Measurements from ENCODE around the gene OR13A1. TPM values are rescaled to one million over a fixed set of nuclear protein-coding genes. Genes with fewer than 3 reads are reported as not detected.

Gene OR13A1
- total and polyA plus RNA-seq, 4 donors: 0.15 to 0.31 (median 0.28) TPM; not detected in 1

- Histone ChIP-seq H3K4me3 (no peak overlapping the region), H3K9ac (ENCODE audit: insufficient read depth in 1 of 2, low read length in 2 of 2) (no peak overlapping the region), H3K27me3 (ENCODE audit: control insufficient read depth in 3 of 3, insufficient read depth in 3 of 3, low read length in 2 of 3) (no peaks in the 10 kb centered on the region), H3K9me3 (ENCODE audit: control insufficient read depth in 4 of 4, insufficient read depth in 3 of 4, low read length in 3 of 4) (no peaks in the 10 kb centered on the region), H3K27ac (ENCODE audit: low read depth in 1 of 2, low read length in 1 of 2) (no peak overlapping the region), H3K36me3 (ENCODE audit: control insufficient read depth in 4 of 4, insufficient read depth in 4 of 4, low read length in 4 of 4) (no peaks in the 10 kb centered on the region), H3K4me1 (ENCODE audit: control insufficient read depth in 5 of 5, insufficient read depth in 5 of 5, low read length in 5 of 5) (no peaks in the 10 kb centered on the region)
- no peak for ATAC-seq (ENCODE audit: insufficient read depth, low FRiP score)
- DNase-seq: no peak
- WGBS, 2 donors: 71 to 80% methylated on average over 2 of the region's 2 CpGs
- no peak for TF ChIP-seq CTCF (IDR thresholded peaks at IDR 0.05; ENCODE audit: control extremely low read depth, extremely low read depth)
These were observed 57.8 kb downstream of the OR13A1 start for GRCh38 chr10:45257600-45257999.

- H3K4me3 ChIP-seq: no peak overlapping the region
- H3K27me3 ChIP-seq (ENCODE audit: control insufficient read depth in 3 of 3, insufficient read depth in 3 of 3, low read length in 2 of 3): no peaks in the 10 kb centered on the region
- no peaks in the 10 kb centered on the region for H3K4me1 ChIP-seq (ENCODE audit: control insufficient read depth in 5 of 5, insufficient read depth in 5 of 5, low read length in 5 of 5)
- H3K9me3 ChIP-seq (ENCODE audit: control insufficient read depth in 4 of 4, insufficient read depth in 3 of 4, low read length in 3 of 4): no peaks in the 10 kb centered on the region
- TF ChIP-seq CTCF (IDR thresholded peaks at IDR 0.05; ENCODE audit: control extremely low read depth, extremely low read depth): no peak
- no peak overlapping the region for H3K27ac ChIP-seq (ENCODE audit: low read depth in 1 of 2, low read length in 1 of 2)
- ATAC-seq (ENCODE audit: insufficient read depth, low FRiP score): no peak
- H3K36me3 ChIP-seq (ENCODE audit: control insufficient read depth in 4 of 4, insufficient read depth in 4 of 4, low read length in 4 of 4): no peaks in the 10 kb centered on the region
- DNase-seq: no peak
- H3K9ac ChIP-seq (ENCODE audit: insufficient read depth in 1 of 2, low read length in 2 of 2): no peak overlapping the region
These were observed 59.2 kb downstream of the OR13A1 start for GRCh38 chr10:45256246-45256645.

- ATAC-seq (ENCODE audit: insufficient read depth, low FRiP score) (no peak), DNase-seq (no peak)
- H3K27me3 ChIP-seq (ENCODE audit: control insufficient read depth in 3 of 3, insufficient read depth in 3 of 3, low read length in 2 of 3): no peaks in the 10 kb centered on the region
- no peaks in the 10 kb centered on the region for H3K9me3 ChIP-seq (ENCODE audit: control insufficient read depth in 4 of 4, insufficient read depth in 3 of 4, low read length in 3 of 4)
- no peak overlapping the region for H3K27ac ChIP-seq (ENCODE audit: low read depth in 1 of 2, low read length in 1 of 2)
- H3K9ac ChIP-seq (ENCODE audit: insufficient read depth in 1 of 2, low read length in 2 of 2): no peak overlapping the region
- WGBS, 2 donors: 80% methylated on average over 1 of the region's 1 CpG
- no peak for TF ChIP-seq CTCF (IDR thresholded peaks at IDR 0.05; ENCODE audit: control extremely low read depth, extremely low read depth)
- no peaks in the 10 kb centered on the region for H3K36me3 ChIP-seq (ENCODE audit: control insufficient read depth in 4 of 4, insufficient read depth in 4 of 4, low read length in 4 of 4)
- no peak overlapping the region for H3K4me3 ChIP-seq
- H3K4me1 ChIP-seq (ENCODE audit: control insufficient read depth in 5 of 5, insufficient read depth in 5 of 5, low read length in 5 of 5): no peaks in the 10 kb centered on the region
These were observed 59.7 kb downstream of the OR13A1 start for GRCh38 chr10:45255706-45256105.

- ATAC-seq (ENCODE audit: insufficient read depth, low FRiP score) (no peak), DNase-seq (no peak)
- Histone ChIP-seq H3K4me3 (no peak overlapping the region), H3K9me3 (ENCODE audit: control insufficient read depth in 4 of 4, insufficient read depth in 3 of 4, low read length in 3 of 4) (no peaks in the 10 kb centered on the region), H3K4me1 (ENCODE audit: control insufficient read depth in 5 of 5, insufficient read depth in 5 of 5, low read length in 5 of 5) (no peaks in the 10 kb centered on the region), H3K36me3 (ENCODE audit: control insufficient read depth in 4 of 4, insufficient read depth in 4 of 4, low read length in 4 of 4) (no peaks in the 10 kb centered on the region), H3K9ac (ENCODE audit: insufficient read depth in 1 of 2, low read length in 2 of 2) (no peak overlapping the region), H3K27ac (ENCODE audit: low read depth in 1 of 2, low read length in 1 of 2) (no peak overlapping the region), H3K27me3 (ENCODE audit: control insufficient read depth in 3 of 3, insufficient read depth in 3 of 3, low read length in 2 of 3) (no peaks in the 10 kb centered on the region)
- TF ChIP-seq CTCF (IDR thresholded peaks at IDR 0.05; ENCODE audit: control extremely low read depth, extremely low read depth): no peak
These were observed 60.5 kb downstream of the OR13A1 start for GRCh38 chr10:45254892-45255291.

All from lung (tissue), 12 donors.